Measurements from ENCODE around the gene CEACAM8.
"Not testable (repeated sequence)": the region's sequence is repeated elsewhere in the genome, so short reads cannot be mapped to it uniquely, and the experiment has no call there.

The CEACAM8 gene

GRCh38 chr19:42568006-42568405, 26.7 kb downstream of the CEACAM8 start:
- H3K36me3 ChIP-seq (ENCODE audit: insufficient read depth, low read depth, low read length): no peaks in the 10 kb centered on the region
- no peaks in the 10 kb centered on the region; the same call in 1 of the 2 replicates for H3K27me3 ChIP-seq (ENCODE audit: insufficient read depth, low read length)
- no peak overlapping the region for H3K27ac ChIP-seq (ENCODE audit: low read length)
- no peaks in the 10 kb centered on the region for H3K9me3 ChIP-seq (ENCODE audit: insufficient read depth, low read depth, low read length)
- H3K4me1 ChIP-seq (ENCODE audit: insufficient read depth, low read length): no peaks in the 10 kb centered on the region
- no peak overlapping the region for H3K4me3 ChIP-seq (ENCODE audit: low read length)
- H3K9ac ChIP-seq (ENCODE audit: low read depth, low read length): no peak overlapping the region

DNA sequence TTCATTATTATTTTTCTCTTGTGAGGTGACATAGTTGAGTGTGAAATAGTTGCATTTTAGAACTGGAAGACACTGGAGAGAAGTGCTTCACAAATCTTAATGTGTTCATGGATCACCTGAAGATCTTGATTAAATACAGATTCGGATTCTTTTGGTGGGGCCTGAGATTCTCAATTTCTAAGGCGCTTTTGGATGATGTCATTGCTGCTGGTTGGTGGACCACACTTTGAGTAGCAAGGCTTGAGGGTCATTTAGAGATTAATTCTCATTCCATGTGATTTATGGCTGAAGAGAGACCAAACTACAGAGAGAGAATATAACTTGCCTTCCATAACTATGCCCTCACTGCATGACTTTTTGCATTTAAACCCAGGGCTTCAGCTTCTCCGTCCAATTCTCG, 27.2 kb downstream of the CEACAM8 start:
- H3K36me3 ChIP-seq (ENCODE audit: insufficient read depth, low read depth, low read length): no peaks in the 10 kb centered on the region
- no peak overlapping the region for H3K27ac ChIP-seq (ENCODE audit: low read length)
- H3K9me3 ChIP-seq (ENCODE audit: insufficient read depth, low read depth, low read length): no peaks in the 10 kb centered on the region
- H3K27me3 ChIP-seq (ENCODE audit: insufficient read depth, low read length): no peaks in the 10 kb centered on the region; the same call in 1 of the 2 replicates
- H3K4me1 ChIP-seq (ENCODE audit: insufficient read depth, low read length): no peaks in the 10 kb centered on the region
- no peak overlapping the region for H3K9ac ChIP-seq (ENCODE audit: low read depth, low read length)
- no peak overlapping the region for H3K4me3 ChIP-seq (ENCODE audit: low read length)

DNA sequence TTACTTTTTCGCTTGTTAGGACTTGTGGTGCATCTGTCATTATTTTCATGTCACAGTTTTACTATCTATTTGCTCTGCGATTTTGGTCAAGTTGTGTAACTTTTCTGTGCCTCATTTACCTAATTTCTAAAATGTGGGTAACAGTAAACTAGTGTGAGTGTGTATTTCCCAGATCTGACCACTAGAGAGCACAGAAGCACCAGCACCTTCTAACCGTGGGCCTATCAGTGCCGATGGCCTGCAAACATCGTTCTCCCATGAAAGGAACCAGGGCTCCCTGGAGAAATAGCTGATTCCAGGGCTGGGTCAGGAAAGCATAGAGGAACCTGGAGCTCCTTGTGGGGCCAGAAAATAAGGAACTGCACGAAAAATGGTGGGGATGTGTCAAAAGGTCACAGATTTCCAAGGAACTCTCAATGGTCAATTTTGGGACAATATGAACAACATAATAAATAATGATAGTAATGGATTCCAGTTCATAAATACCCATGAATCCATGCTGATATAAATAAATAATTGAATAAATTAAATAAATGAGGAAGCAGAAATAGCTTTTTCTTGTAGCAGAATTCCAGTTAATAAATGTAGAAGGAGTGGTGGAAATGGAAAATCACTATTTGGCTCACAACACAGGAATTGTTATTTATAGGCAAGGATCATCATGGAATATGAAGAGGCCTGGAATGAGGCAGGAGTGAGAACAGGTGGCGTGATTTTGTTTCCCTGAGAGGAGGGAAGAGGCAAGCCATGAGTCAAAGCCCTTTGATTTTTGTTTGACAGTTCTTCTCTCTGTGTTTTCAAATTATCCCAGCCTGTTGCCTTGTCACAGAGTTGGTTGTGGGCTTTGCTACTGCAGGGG, 31.1 kb downstream of the CEACAM8 start:
- no peak overlapping the region for H3K4me3 ChIP-seq (ENCODE audit: low read length)
- no peak overlapping the region for H3K27ac ChIP-seq (ENCODE audit: low read length)

DNA sequence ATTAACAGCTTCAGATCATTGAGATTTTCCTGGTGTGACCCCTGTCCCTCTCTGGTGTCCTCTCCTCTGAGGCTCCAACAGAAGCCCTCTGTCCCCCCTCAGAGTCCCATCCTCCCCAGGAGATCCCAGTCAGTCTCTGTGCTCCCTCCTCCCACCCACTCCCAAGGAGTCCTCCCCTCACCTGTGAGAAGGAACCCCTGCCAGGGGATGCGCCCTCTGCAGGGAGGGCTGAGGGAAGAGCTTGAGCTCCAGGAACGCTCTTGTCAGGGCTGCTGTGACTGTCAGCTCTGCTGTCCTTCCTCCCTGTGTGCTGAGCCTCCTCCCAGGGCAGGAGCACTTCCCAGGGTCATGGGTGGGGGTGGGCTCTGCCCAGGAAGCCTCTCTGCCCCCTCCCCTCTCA, 33.2 kb downstream of the CEACAM8 start:
- no peak overlapping the region for H3K27ac ChIP-seq (ENCODE audit: low read length)
- no peaks in the 10 kb centered on the region for H3K27me3 ChIP-seq (ENCODE audit: insufficient read depth, low read length)
- H3K36me3 ChIP-seq (ENCODE audit: insufficient read depth, low read depth, low read length): no peaks in the 10 kb centered on the region
- H3K4me1 ChIP-seq (ENCODE audit: insufficient read depth, low read length): peaks cover 14% of the 10 kb centered on the region; the same call in 1 of the 2 replicates
- H3K9ac ChIP-seq (ENCODE audit: low read depth, low read length): no peak overlapping the region
- H3K9me3 ChIP-seq (ENCODE audit: insufficient read depth, low read depth, low read length): no peaks in the 10 kb centered on the region
- no peak overlapping the region for H3K4me3 ChIP-seq (ENCODE audit: low read length)

More for the DNA sequence above, 31.1 kb downstream of the CEACAM8 start:
- H3K36me3 ChIP-seq (ENCODE audit: insufficient read depth, low read depth, low read length): no peaks in the 10 kb centered on the region
- no peaks in the 10 kb centered on the region for H3K9me3 ChIP-seq (ENCODE audit: insufficient read depth, low read depth, low read length)
- peaks cover 13% of the 10 kb centered on the region; the same call in 1 of the 2 replicates for H3K4me1 ChIP-seq (ENCODE audit: insufficient read depth, low read length)
- no peak overlapping the region for H3K9ac ChIP-seq (ENCODE audit: low read depth, low read length)
- no peaks in the 10 kb centered on the region for H3K27me3 ChIP-seq (ENCODE audit: insufficient read depth, low read length)

GRCh38 chr19:42560731-42561130, 34.0 kb downstream of the CEACAM8 start:
- Histone ChIP-seq H3K27ac (ENCODE audit: low read length) (no peak overlapping the region), H3K27me3 (ENCODE audit: insufficient read depth, low read length) (no peaks in the 10 kb centered on the region), H3K4me3 (ENCODE audit: low read length) (no peak overlapping the region), H3K36me3 (ENCODE audit: insufficient read depth, low read depth, low read length) (no peaks in the 10 kb centered on the region), H3K9me3 (ENCODE audit: insufficient read depth, low read depth, low read length) (no peaks in the 10 kb centered on the region), H3K9ac (ENCODE audit: low read depth, low read length) (no peak overlapping the region), H3K4me1 (ENCODE audit: insufficient read depth, low read length) (peaks cover 14% of the 10 kb centered on the region)

DNA sequence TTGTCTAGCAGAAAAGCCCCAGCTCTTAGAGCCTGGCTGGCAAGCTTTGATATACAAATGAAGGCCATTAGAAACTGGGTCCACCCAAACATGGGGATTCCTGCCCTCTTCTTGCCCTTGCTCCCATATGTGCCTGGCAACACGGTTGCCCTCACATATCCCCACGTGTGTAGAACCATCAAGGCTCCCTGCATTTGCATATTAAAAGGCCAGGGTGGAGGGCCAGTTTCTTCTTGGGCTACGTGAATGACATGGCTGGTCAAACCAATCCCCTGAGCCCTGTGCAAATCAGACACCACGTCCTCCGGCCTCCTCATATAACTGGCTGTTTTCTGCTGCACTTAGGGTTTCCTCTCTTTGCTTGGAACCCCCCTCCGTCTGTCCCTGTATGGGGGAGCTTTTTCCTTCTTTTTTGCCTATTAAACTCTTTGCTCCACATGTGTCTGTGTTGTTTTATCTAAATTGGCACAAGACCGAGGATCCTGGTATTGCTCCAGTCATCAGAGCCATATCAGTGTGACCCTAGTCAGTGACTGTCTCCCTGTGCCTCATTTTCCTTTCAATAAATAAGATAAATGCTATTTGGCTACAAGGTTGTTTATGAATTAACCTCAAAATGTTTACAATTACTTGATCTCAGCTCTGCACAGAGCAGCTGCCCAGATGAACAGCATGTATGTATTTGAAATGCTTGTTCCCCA, 36.1 kb downstream of the CEACAM8 start:
- no peak overlapping the region for H3K4me3 ChIP-seq (ENCODE audit: low read length)
- H3K4me1 ChIP-seq (ENCODE audit: insufficient read depth, low read length): peaks cover 21% of the 10 kb centered on the region
- H3K36me3 ChIP-seq (ENCODE audit: insufficient read depth, low read depth, low read length): no peaks in the 10 kb centered on the region
- no peak overlapping the region for H3K27ac ChIP-seq (ENCODE audit: low read length)
- no peaks in the 10 kb centered on the region for H3K27me3 ChIP-seq (ENCODE audit: insufficient read depth, low read length)
- no peak overlapping the region for H3K9ac ChIP-seq (ENCODE audit: low read depth, low read length)
- no peaks in the 10 kb centered on the region for H3K9me3 ChIP-seq (ENCODE audit: insufficient read depth, low read depth, low read length)

DNA sequence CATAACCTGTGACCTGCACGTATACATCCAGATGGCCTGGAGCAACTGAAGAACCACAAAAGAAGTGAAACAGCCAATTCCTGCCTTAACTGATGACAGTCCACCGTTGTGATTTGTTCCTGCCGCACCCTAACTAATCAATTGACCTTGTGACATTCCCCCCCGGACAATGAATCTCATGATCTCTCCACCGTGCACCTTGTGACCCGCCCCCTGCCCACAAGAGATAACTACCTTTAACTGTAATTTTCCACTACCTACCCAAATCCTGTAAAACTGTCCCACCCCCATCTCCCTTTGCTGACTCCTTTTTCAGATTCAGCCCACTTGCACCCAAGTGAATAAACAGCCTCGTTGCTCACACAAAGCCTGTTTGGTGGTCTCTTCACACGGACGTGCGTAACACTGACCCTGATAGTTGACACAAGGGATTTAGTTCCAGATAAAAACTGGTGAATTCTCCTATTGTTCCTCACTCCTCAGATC, 37.3 kb downstream of the CEACAM8 start:
- not testable (repeated sequence) for H3K27me3 ChIP-seq (ENCODE audit: insufficient read depth, low read length); H3K27ac ChIP-seq (ENCODE audit: low read length); H3K36me3 ChIP-seq (ENCODE audit: insufficient read depth, low read depth, low read length); H3K9me3 ChIP-seq (ENCODE audit: insufficient read depth, low read depth, low read length); H3K4me3 ChIP-seq (ENCODE audit: low read length); H3K9ac ChIP-seq (ENCODE audit: low read depth, low read length)
- H3K4me1 ChIP-seq (ENCODE audit: insufficient read depth, low read length): peaks cover 26% of the 10 kb centered on the region

- Histone ChIP-seq H3K27ac (ENCODE audit: low read length) (no peak overlapping the region), H3K9me3 (ENCODE audit: insufficient read depth, low read depth, low read length) (no peaks in the 10 kb centered on the region), H3K4me3 (ENCODE audit: low read length) (no peak overlapping the region), H3K36me3 (ENCODE audit: insufficient read depth, low read depth, low read length) (no peaks in the 10 kb centered on the region), H3K9ac (ENCODE audit: low read depth, low read length) (no peak overlapping the region), H3K4me1 (ENCODE audit: insufficient read depth, low read length) (peaks cover 26% of the 10 kb centered on the region), H3K27me3 (ENCODE audit: insufficient read depth, low read length) (no peaks in the 10 kb centered on the region)
Observed at GRCh38 chr19:42555801-42556200, 38.9 kb downstream of the CEACAM8 start.

- Histone ChIP-seq H3K9ac (ENCODE audit: low read depth, low read length) (no peak overlapping the region), H3K4me1 (ENCODE audit: insufficient read depth, low read length) (peaks cover 26% of the 10 kb centered on the region), H3K4me3 (ENCODE audit: low read length) (no peak overlapping the region), H3K27me3 (ENCODE audit: insufficient read depth, low read length) (no peaks in the 10 kb centered on the region), H3K27ac (ENCODE audit: low read length) (no peak overlapping the region), H3K9me3 (ENCODE audit: insufficient read depth, low read depth, low read length) (no peaks in the 10 kb centered on the region), H3K36me3 (ENCODE audit: insufficient read depth, low read depth, low read length) (no peaks in the 10 kb centered on the region)
Observed at GRCh38 chr19:42555317-42555716, 39.4 kb downstream of the CEACAM8 start.

DNA sequence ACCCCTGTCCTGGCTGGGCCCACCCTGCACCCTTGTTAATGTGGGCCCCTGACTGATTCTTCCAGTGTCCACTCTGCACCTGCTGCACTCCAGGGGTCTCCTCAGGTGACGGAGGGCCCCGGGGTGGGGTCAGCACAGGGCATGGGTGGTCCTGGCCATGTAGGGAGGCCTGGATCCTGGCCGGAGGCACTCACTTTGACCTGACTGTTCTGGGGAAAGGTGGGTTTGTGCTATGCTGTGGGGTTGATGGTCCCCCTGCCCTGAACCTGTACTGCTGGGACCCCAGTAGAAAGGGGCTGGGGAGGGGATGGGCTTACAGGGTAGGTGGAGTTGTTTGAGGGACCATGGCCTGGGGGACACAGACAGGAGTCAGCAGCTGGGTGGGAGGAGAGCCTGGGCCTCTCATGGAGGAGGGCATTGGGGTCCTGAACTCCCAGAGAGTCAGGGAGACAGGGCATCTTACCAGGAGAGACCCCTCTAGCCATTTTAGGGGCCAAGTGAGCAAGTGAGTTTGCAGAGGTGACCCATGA, 40.6 kb downstream of the CEACAM8 start:
- Histone ChIP-seq H3K4me1 (ENCODE audit: insufficient read depth, low read length) (peaks cover 17% of the 10 kb centered on the region; the same call in 1 of the 2 replicates), H3K9me3 (ENCODE audit: insufficient read depth, low read depth, low read length) (no peaks in the 10 kb centered on the region), H3K4me3 (ENCODE audit: low read length) (no peak overlapping the region), H3K9ac (ENCODE audit: low read depth, low read length) (no peak overlapping the region), H3K36me3 (ENCODE audit: insufficient read depth, low read depth, low read length) (no peaks in the 10 kb centered on the region), H3K27ac (ENCODE audit: low read length) (no peak overlapping the region), H3K27me3 (ENCODE audit: insufficient read depth, low read length) (no peaks in the 10 kb centered on the region)

DNA sequence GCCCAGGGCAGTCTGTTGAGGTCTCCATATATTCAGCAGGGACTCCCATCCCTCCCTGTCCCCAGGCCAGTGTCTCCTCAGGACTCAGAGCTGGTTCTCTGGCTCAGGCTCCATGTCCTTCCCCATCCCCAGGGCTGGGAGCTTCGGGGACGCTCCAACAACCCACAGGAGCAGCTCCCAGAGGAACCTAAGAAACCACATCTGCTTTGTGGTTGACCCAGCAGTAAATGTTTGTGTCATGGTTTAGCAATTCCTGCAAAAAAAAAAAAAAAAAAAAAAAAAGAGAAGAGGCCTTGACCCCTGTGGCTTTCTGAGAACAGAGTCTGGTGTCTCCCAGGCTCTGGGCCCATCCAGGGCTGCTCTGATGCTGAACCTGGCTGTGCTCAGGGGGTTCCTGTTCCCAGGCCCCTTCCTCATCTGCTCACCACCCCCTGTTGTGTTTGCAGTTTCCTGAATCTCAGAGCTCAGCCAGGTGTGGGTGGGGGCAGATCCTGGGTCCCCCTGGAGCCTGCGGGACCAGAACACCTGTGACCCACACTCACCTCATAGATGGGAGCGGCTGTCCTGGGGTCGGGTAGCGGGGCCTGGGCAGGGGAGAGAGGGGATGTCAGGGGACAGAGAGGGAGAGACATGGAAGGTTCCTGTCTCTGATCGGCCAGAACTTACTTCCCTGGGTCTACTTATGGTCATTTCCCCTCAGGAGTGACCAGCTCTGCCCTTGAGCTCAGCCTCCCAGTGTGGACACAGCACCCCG, 41.3 kb downstream of the CEACAM8 start:
- Histone ChIP-seq H3K4me1 (ENCODE audit: insufficient read depth, low read length) (peaks cover 12% of the 10 kb centered on the region; the same call in 1 of the 2 replicates), H3K27ac (ENCODE audit: low read length) (no peak overlapping the region), H3K36me3 (ENCODE audit: insufficient read depth, low read depth, low read length) (no peaks in the 10 kb centered on the region), H3K9ac (ENCODE audit: low read depth, low read length) (no peak overlapping the region), H3K4me3 (ENCODE audit: low read length) (no peak overlapping the region), H3K9me3 (ENCODE audit: insufficient read depth, low read depth, low read length) (no peaks in the 10 kb centered on the region; the same call in 1 of the 2 replicates), H3K27me3 (ENCODE audit: insufficient read depth, low read length) (no peaks in the 10 kb centered on the region)

Measured in iPS-20b (cell line).